ENCODE measurements around the gene CC2D1A.
"Not testable (repeated sequence)": the region's sequence is repeated elsewhere in the genome, so short reads cannot be mapped to it uniquely, and the experiment has no call there.

The CC2D1A gene

DNA sequence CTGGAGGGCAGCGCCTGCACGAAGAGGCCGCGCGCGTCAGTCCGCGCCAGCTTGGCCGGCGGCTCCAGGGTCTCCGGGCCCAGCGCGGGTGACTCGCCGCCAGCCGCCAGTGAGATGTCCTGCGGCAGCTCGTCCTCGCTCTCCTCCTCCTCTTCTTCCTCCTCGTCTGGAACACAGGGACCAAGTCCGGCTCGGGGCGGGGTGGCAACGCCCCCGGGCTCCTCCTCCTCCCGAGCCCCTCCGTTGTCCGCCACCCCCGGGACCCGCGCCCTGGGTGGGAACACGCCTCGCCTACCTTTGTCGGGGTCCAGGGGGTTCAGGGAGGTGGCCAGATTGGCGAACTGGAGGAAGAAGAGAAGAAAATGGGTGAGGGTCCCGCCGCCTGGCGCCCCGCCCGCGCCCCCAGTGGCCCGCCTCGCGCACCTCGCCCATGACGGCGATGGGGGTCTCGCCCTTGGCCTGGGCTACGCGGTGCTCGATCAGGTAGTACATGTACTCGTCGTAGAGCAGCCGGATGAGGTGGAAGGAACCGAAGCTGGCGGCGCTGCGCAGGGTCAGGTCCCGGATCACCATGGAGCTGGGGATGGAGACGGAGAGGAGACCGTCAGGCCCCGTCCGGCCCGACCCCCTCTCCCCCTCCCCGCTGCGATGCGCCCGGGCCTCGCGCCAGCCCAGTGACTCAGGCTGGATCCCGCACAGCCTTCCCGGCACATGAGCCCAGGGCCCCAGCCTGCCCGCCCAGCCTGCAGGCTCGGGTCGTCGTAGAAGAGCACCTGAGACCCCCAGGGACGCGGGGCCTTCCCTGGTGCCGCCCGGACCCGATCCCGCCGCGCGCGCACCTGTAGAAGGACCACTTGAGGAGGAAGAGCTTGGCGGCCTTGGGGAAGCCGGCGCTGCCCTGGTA is 57.0 kb downstream of the CC2D1A start:
- H3K4me1 ChIP-seq = no peaks in the 10 kb centered on the region
- H3K4me2 ChIP-seq = no peak overlapping the region
- no peak overlapping the region for H3K4me3 ChIP-seq
- no peaks in the 10 kb centered on the region for H3K27me3 ChIP-seq
- H3K9ac ChIP-seq = no peak overlapping the region
- no peaks in the 10 kb centered on the region for H3K9me3 ChIP-seq (replicated peaks in 1 of 11)
- peaks cover 0 to 40% (median 12%) of the 10 kb centered on the region in 11 experiments; a peak in 15 of 22 replicates for H4K20me1 ChIP-seq
- TF ChIP-seq Cebpa-rat (IDR thresholded peaks at IDR 0.05) = no peak
- no peak overlapping the region for H3K27ac ChIP-seq
- H3K36me3 ChIP-seq = peaks cover 68 to 94% (median 85%) of the 10 kb centered on the region in 11 experiments

DNA sequence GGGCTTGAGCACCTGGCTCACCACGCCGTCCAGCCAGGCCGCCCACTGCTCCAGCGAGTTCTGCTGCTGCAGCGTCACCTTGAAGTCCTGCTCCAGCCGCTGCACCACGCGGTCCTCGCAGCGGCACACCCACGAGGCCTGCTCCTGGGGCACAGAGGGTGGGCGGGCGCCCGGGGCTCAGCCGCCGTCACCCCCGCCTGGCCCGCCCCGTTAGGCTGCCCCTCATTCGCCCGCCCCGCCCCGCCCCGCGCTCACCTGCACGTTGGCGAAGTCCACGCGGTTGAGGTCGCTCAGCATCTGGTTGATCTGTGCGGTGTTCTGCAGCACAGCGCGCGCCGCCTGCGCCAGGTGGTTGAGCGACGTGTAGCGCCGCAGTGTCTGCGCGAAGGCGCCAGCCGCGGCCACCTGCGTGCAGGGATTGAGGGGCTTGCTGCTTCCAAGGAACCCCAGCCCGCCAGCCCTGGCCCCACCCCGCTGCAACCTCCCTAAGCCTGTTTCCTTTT is 57.7 kb downstream of the CC2D1A start:
- H3K27ac ChIP-seq = no peak overlapping the region
- peaks cover 68 to 94% (median 85%) of the 10 kb centered on the region in 11 experiments for H3K36me3 ChIP-seq

DNA sequence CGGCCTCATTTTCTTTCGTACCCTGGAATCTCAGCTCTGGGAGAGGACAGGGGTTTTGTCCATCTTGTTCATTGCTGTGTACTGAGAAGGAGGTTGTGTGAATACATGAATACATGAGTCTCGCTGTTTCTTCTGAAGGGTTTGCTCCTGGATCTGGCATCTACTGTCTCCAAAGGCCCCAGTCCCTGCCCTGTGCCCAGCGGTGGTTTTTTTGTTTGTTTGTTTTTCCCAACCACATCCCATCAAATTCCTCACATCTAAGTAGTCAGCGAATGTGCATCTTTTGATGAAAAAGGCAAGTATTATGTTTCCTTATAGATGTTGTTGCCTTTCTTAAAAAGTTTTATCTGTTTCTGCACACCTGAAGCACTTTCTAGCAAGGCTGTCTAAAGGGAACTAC is 58.8 kb downstream of the CC2D1A start:
- H3K9ac ChIP-seq = no peak overlapping the region
- no peak overlapping the region for H3K4me2 ChIP-seq
- no peaks in the 10 kb centered on the region for H3K27me3 ChIP-seq
- H3K9me3 ChIP-seq (replicated peaks in 1 of 11) = no peaks in the 10 kb centered on the region
- no peak for TF ChIP-seq Cebpa-rat (IDR thresholded peaks at IDR 0.05)
- H3K4me1 ChIP-seq = no peaks in the 10 kb centered on the region
- no peak overlapping the region for H3K27ac ChIP-seq
- H3K36me3 ChIP-seq = peaks cover 67 to 94% (median 85%) of the 10 kb centered on the region in 11 experiments
- peaks cover 0 to 22% (median 6%) of the 10 kb centered on the region in 11 experiments; a peak in 7 of 22 replicates for H4K20me1 ChIP-seq
- H3K4me3 ChIP-seq = no peak overlapping the region

More for the DNA sequence above, 57.7 kb downstream of the CC2D1A start:
- H3K4me2 ChIP-seq = no peak overlapping the region
- H3K27me3 ChIP-seq = no peaks in the 10 kb centered on the region
- no peaks in the 10 kb centered on the region for H3K9me3 ChIP-seq (replicated peaks in 1 of 11)
- TF ChIP-seq Cebpa-rat (IDR thresholded peaks at IDR 0.05) = no peak
- no peak overlapping the region for H3K4me3 ChIP-seq
- H3K4me1 ChIP-seq = no peaks in the 10 kb centered on the region
- peaks cover 0 to 33% (median 6%) of the 10 kb centered on the region in 11 experiments; a peak in 8 of 22 replicates for H4K20me1 ChIP-seq
- H3K9ac ChIP-seq = no peak overlapping the region

DNA sequence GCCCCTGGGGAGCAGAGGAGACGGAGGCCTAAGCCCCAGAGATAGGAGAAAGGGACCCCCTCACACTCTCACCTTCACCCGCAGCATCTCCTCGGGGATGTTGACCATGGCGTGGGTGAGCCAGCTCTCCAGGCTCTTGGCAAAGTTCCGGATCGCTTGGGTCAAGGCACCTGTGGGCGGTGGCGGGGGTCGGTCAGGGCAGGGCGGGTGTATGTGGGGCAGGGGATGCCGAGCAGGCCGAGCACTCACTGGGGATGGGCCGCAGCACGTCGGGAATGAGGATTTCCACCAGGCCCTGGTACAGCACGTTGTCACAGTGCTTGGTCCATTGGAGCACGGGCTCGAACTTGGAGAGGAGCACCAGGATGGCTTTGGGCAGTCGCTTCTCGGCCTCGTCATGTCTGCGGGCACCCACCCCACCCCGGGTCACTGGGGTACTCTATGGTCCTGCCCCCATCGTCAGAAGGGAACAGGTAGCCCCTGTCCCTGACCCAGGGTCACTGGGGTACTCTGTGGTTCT is 59.4 kb downstream of the CC2D1A start:
- H3K4me3 ChIP-seq = no peak overlapping the region
- H3K27ac ChIP-seq = no peak overlapping the region
- no peak overlapping the region for H3K4me2 ChIP-seq
- H4K20me1 ChIP-seq = peaks cover 0 to 15% (median 5%) of the 10 kb centered on the region in 11 experiments; a peak in 6 of 22 replicates
- no peaks in the 10 kb centered on the region for H3K9me3 ChIP-seq (replicated peaks in 1 of 11)
- H3K36me3 ChIP-seq = peaks cover 64 to 94% (median 84%) of the 10 kb centered on the region in 11 experiments
- H3K4me1 ChIP-seq = no peaks in the 10 kb centered on the region
- TF ChIP-seq Cebpa-rat (IDR thresholded peaks at IDR 0.05) = no peak
- H3K9ac ChIP-seq = no peak overlapping the region
- H3K27me3 ChIP-seq = no peaks in the 10 kb centered on the region

DNA sequence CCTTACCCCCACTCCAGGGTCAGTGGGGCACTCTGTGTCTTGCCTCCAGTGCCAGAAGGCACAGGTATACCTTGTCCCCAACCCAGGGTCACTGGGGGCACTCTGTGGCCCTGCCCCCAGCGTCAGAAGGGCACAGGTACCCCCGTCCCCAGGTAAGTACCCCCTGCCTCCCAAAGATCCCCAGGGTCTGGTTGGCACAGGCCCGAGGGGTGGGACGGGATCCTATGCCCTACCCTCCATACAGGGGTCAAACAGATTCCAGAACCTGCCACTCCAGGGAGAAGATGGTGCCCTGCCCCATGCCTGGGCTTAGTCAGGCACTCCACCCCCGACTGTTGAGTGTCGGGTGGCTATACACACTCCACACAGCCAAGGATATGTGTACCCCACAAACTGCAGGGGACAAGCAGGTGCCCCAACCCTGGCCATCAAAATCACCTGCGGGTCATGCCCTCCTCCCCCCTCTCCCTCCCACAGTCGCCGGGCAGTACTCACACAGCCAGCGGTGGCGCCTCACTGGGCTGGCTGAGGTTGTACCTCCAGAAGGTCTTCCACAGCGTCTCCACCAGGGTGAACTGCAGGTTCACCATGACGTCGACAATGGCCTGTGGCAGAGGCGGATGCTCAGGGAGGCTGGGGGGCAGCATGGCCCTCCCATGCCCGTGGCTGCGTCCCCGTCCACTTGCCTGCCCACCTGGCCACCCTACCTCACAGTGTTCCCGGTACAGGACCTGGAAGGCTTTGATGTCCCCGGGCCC is 60.1 kb downstream of the CC2D1A start:
- TF ChIP-seq Cebpa-rat (IDR thresholded peaks at IDR 0.05) = no peak
- Histone ChIP-seq H3K27me3 (no peaks in the 10 kb centered on the region), H3K36me3 (peaks cover 58 to 94% (median 81%) of the 10 kb centered on the region in 11 experiments), H3K4me1 (no peaks in the 10 kb centered on the region), H3K9me3 (replicated peaks in 1 of 11) (no peaks in the 10 kb centered on the region), H3K4me2 (no peak overlapping the region), H4K20me1 (peaks cover 0 to 9% (median 0%) of the 10 kb centered on the region in 11 experiments; a peak in 2 of 22 replicates), H3K4me3 (no peak overlapping the region), H3K9ac (no peak overlapping the region), H3K27ac (no peak overlapping the region)

DNA sequence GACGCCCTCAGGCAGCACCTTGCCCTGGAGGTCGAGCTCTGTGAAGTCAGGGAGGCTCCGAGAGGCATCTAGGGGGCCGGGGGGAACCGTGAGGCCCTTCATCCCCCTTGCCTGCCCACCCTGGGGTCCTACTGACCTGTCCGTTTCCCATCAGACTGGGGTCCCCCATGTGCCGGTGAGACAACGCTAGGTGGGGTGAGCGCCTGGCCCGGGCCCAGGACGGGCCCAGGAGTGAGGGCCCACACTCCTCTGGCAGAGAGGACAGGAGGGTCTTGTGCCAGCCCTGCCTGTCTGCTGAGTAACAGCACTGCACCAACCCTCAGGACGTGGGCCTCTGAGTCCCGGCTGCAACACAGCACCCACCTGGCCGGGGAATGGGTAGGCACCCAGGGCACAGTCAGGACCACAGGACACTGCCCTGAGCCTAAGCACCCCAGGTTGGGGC is 60.7 kb downstream of the CC2D1A start:
- Histone ChIP-seq H3K4me1 (no peaks in the 10 kb centered on the region), H3K9ac (no peak overlapping the region), H3K27me3 (no peaks in the 10 kb centered on the region), H3K9me3 (replicated peaks in 1 of 11) (no peaks in the 10 kb centered on the region), H3K27ac (no peak overlapping the region), H3K4me2 (no peak overlapping the region), H4K20me1 (peaks cover 0 to 9% (median 0%) of the 10 kb centered on the region in 11 experiments; a peak in 2 of 22 replicates), H3K36me3 (peaks cover 54 to 94% (median 83%) of the 10 kb centered on the region in 11 experiments), H3K4me3 (no peak overlapping the region)
- TF ChIP-seq Cebpa-rat (IDR thresholded peaks at IDR 0.05) = no peak

DNA sequence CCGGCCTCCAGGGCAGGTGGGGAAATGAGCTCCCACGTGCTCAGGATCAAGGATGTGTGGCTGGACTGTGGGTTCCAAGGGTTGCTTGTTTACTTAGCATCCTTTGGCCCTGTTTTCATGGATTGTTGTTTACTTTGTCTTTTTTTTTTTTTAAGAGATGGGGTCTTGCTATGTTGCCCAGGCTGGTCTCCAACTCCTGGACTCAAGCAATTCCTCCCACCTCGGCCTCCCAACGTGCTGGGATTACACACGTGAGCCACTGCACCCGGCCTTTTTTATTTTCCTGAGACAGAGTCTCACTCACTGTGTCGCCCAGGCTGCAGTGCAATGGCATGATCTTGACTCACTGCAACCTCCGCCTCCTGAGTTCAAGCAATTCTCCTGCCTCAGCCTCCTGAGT is 61.2 kb downstream of the CC2D1A start:
- H4K20me1 ChIP-seq; H3K9me3 ChIP-seq (replicated peaks in 1 of 11); H3K4me2 ChIP-seq; H3K4me3 ChIP-seq; H3K27me3 ChIP-seq; H3K9ac ChIP-seq; H3K27ac ChIP-seq; H3K4me1 ChIP-seq: not testable (repeated sequence)
- peaks cover 51 to 94% (median 81%) of the 10 kb centered on the region in 11 experiments for H3K36me3 ChIP-seq

DNA sequence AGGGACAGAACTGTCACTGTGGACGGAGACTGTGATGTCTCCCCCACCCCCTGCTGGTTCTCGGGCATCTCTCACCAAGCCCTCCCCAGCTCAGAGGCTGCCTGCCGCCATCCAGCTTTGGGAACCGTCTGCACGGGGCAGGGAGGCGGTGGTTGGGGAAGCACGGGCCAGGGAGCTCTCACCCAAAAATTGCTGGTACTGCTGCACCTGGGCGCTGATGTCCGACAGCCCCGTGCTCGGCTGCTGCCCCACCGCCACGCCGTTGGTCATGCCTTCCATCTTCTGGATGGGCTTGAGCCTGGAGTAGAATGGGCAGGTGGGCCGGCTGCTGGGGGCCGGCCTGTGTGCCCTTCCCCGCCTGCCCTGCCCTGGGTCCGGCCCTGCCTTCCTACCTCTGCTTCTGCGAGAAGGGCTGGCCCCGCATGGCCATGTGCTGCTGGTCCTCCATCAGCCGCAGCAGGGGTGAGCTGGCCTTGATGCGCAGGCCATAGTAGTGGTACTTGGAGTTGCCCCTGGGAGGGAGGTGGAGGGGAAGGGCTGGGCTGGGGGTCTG is 62.5 kb downstream of the CC2D1A start:
- H3K36me3 ChIP-seq = peaks cover 47 to 96% (median 85%) of the 10 kb centered on the region in 11 experiments
- no peak overlapping the region for H3K27ac ChIP-seq
- no peaks in the 10 kb centered on the region for H3K4me1 ChIP-seq
- no peaks in the 10 kb centered on the region for H3K27me3 ChIP-seq
- peaks cover 0 to 9% (median 0%) of the 10 kb centered on the region in 11 experiments; a peak in 1 of 22 replicates for H4K20me1 ChIP-seq
- TF ChIP-seq Cebpa-rat (IDR thresholded peaks at IDR 0.05) = no peak
- no peak overlapping the region for H3K4me2 ChIP-seq
- no peaks in the 10 kb centered on the region for H3K9me3 ChIP-seq (replicated peaks in 1 of 11)
- no peak overlapping the region for H3K4me3 ChIP-seq
- H3K9ac ChIP-seq = no peak overlapping the region

Measured in BLaER1 treated with 17β-estradiol and CSF1 and Interleukin-3, amounts not matched to agents 10 nM and 100 nM (cell line).